Activated CD8-positive, alpha-beta memory T cell treated with anti-CD3 and anti-CD28 coated beads, Interleukin-2, amount 50 U/mL, for 1 hour (primary cell): ENCODE measurements around the gene SLC2A5.
"Not testable (repeated sequence)": the region's sequence is repeated elsewhere in the genome, so short reads cannot be mapped to it uniquely, and the experiment has no call there.

ENCODE experiments used
- DNase-seq: peaks from one replicate; pipeline ENCODE4 v3.0.0-alpha.2; 2020; ENCODE audit errors: extremely low read depth

Gene SLC2A5, protein sequence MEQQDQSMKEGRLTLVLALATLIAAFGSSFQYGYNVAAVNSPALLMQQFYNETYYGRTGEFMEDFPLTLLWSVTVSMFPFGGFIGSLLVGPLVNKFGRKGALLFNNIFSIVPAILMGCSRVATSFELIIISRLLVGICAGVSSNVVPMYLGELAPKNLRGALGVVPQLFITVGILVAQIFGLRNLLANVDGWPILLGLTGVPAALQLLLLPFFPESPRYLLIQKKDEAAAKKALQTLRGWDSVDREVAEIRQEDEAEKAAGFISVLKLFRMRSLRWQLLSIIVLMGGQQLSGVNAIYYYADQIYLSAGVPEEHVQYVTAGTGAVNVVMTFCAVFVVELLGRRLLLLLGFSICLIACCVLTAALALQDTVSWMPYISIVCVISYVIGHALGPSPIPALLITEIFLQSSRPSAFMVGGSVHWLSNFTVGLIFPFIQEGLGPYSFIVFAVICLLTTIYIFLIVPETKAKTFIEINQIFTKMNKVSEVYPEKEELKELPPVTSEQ

DNA sequence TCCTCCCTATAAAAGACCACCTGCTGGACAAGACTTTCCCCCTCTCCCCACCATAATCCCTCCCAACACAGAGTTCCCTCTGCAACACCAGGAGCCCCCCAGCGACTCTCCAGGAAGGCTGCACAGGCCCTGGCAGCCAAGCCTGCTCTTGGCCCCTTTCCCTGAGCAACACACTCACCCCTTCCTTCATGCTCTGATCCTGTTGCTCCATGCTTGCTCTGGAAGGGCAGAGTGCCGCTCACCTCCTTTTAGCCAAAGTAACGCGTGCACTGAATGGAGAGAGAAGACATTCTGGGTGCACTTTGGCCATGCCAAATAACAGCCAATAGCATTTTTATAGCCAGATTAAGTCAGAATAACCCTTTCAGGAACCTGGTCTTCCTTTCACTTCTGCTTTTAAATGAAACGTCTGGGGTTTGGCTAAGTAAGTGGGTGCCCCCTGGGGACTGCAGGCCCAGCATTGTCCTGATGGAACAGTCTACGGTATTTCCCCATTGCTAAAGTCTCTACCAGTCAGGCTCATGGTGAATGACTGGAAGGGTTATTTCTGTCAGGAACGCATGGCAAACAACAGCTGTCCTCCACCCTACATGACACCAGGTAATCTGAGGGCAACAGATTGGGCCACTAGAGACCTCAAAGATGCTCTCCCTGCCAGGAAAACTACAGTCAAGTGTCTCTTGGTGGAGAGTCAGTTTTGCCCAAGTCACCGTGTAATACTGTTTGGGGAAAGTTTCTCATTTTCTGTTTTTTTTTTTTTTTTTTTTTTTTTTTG is at the start of gene SLC2A5:
Gene SLC2A5 (minus strand): TSS at position 310 of the 775 bp plus-strand sequence. CDS start 99 bp downstream, at position 211.
- no peak for DNase-seq

DNA sequence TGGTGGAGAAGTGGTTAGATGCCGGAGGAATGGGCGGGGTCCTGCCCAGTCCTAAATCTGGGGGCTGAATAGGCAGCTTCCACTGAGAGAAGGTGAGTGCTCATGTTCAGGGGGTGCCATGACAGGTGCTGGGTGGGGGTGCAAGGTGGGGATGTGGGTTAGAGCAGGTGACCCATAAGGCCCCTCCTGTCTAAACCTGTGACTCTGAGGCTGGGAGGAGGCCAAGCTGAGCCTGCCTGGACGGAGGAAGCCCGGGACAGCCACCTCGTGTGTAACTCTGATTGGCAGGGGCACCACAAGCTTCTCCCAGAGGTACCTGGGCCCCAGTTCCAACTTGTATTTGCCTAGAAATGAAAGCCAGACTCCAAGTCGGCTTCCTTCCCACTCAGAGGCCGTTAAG is 48.8 kb upstream of the SLC2A5 start:
- DNase-seq, result no peak

DNA sequence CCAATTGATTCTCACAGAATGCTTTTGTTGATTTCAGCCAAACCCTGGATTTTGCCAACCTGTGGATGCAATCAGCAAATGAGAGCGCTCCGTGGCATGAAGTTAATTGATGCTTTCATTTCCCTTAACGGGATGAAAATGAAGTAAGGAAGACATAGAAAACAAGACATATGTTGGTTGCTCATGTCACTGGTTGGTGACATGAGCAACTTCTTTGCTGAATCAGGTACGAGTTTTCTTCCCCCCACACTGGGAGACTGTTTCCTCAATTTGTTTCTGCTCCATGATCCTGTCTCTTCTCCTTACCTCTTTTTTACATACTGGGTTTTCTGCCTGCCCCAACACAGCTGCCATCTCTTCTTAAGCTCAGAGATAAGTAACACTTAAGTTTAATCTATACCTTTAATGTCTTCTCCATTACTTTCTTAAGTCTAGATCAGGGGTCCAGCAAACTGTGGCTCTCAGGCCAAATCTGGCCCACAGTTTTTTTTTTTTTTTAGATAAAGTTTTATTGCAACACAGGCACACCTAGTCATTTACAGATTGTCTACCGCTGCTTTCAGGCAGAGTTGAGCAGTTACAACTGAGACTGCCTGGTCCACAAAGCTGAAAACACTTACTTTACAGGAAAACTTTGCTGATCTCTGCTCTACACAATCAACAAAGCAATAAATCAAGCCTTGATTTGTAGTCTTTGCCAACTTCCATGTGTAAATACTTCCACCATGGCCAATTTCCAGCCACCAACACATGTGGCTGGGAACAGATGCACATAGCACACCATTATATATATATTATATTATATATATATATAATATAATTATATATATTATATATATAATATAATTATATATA is 46.1 kb upstream of the SLC2A5 start:
- DNase-seq, result no peak

DNA sequence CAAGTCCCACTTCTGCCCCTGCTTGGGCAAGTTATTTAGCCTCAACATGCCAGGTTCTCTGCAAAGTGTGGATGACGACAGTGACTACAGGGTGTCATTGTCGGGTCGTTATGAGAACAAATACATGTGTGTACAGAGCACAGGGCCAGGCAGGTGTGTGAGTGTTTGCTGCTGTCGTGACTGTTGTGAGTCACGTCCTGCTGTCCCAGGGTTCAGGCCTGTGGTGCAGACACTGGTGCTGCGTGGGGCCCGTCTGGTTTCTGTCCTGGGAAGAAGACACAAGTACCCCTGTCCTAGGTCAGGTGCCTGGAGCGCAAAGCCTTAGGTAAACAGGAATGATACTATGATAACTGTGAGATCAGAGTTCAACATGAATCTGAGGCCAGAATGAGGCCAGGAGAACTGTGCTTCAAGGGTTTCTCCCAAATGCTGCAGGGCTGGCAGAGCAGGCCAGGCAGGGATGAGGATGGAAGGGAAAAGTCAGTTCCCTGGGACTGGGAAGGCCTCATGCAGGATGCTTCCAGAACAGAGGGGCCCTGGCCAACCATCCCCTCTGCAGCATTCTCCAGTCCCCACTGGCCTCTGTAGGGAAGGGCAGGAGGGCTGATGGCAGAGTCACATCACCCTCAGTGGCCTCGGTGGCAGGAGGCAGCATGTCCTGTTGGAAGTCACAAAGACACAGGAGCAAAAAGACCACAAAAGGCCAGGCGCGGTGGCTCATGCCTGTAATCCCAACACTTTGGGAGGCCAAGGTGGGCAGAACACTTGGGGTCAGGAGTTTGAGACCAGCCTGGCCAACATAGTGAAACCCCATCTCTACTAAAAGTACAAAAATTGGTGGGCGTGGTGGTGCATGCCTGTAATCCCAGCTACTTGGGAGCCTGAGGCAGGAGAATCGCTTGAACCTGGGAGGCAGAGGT is 43.8 kb upstream of the SLC2A5 start:
- no peak for DNase-seq

DNA sequence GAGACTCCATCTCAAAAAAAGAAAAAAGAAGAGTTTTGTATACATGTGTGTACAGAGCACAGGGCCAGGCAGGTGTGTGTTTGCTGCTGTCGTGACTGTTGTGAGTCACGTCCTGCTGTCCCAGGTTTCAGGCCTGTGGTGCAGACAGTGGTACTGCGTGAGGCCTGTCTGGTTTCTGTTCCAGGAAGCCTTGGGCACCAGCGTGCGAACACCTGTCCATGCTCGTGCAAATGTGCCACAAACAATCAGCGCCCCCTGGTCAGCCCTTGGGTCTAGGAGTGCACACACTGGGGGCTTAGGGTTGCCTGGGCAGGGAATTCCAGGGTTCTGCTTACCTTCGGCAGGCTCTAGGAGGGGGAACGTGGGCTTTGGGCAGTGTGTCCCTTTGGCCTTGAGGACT is 42.5 kb upstream of the SLC2A5 start:
- DNase-seq, result no peak

DNA sequence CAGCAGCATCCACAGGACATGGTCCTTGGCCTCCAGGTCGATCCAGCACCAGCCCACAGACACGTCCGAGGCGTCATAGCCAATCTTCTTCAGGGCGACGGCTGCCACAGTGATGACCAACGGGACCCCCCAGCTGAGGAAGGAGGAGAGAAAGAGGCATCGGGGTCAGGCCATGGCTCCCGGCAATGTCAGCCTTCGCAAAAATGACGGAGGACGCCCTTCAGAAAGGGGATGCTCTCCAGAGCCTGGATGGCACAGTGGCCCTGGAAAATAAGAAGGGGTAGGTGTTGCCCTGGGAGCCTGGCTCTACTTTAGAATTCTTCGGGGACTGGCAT is 41.9 kb upstream of the SLC2A5 start:
- DNase-seq, result no peak

DNA sequence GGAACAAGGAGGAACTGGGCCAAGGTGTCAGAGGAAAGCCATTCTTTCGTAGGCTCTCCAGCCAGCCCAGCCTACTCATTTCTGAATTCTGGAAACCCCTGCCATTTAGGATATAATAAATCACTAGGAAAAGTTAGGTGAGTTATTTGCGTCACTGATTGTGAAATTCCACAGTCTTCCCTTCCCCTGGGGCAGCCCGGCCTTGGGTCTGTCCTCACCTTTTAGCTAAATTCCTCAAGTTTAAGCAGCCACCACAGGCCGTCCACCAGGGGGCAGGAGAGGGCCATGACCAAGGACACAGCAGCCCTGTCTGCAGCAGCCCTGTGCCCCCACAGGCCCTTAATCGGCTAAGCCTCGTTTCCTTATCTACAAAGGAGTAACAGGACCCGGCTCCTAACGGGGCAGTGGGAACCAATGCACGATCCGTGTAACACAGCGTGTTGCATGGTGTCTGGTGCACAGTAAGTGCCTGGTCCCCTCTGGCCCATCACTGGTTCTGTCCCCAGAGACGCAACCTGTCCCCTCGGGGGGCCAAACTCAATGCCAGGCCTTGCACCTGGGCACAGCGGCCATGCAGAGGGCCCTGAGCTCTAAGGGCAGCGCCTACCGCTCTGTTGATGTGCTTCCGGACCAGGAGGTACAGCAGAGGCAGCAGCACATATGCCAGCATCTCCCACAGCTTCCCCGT is 41.4 kb upstream of the SLC2A5 start:
- peak; percentile 72 for DNase-seq

DNA sequence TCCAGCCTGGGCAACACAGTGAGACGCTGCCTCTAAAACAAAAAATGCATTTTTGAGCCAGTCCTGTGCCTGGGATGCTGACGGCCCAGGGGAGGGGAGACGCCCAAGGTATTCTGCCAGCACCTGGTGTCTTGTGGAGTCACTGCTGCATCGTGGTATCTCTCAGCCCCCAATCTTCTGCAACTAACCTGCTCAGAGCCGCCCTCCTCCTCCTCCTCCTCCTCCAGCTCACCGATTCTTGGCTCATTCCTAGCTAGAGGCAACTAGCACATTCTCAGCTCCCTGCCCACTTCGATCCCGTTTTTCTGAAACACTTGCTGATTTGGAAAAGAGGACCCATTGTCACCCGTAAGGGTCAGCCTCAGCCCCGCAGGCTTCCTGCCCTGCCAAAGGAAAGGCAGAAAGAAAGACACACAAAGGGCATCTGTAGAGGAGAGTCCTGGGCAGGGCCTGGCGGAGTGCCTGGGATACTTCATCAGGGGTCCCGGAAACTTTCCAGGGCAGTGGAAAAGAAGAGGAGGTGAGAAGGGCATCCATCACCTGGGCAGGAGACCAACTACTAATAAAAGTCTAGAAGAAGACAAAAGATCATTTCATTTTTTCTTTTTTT is 38.7 kb upstream of the SLC2A5 start:
- DNase-seq, result no peak

DNA sequence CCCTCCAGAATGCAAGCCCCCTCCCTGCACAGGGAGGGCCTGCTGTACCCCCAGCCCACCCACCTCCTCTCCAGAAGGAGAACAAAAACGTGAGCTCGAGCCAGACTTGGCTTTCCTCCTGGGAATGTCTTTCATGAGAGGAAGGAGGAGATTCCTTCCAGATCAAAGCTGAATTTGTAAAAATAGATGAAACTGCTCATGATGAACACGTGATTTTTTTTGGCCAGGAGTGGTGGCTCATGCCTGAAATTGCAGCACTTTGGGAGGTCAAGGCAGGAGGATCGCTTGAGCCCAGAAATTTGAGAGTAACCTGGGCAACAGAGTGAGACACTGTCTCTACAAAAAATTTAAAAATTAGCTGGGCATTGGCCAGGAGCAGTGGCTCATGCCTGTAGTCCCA is 37.7 kb upstream of the SLC2A5 start:
- no peak for DNase-seq

DNA sequence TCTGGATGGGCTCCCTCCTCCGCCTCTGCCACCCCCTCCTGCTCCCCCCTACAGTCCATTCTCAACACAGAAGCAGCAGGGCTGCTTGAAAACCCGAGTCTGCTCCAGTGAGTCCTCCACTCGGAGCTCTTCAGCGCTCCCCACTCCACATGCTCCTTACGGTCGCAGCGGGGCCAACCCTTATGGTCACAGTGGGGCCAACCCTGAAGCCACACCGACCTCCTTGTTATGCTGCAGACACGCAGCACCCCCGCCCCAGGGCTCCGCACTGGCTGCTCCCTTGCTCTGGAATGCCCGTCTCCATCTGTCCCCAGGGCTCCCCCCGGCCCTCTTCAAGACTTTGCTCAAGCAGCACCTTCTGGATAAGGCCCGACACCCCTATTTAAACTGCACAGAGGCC is 36.9 kb upstream of the SLC2A5 start:
- DNase-seq, result no peak

DNA sequence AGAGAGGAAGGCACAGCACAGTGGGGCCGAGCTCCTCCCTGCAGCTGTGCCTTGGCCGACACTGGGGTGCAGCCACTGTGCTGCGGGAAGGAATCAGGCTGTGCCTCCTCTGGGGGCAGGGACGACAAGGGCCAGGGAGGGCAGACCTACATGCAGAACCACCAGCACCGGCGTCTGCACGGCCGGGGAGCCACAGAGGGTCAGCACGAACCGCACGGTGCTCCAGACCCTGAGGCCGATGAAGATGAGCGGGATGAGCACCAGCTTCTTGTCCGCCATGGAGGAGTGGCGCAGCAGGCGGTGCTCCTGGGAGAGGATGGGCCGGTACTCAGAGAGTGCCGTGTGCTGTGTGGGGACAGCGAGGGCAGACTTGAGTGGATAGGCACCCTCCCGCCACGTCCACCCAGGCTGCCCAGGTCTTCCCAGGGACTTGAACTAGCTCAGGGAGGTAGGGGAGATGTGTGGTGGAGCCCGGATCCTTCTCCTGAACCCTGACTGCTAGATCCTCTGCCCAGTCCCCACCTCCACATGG is 36.0 kb upstream of the SLC2A5 start:
- DNase-seq, result no peak

DNA sequence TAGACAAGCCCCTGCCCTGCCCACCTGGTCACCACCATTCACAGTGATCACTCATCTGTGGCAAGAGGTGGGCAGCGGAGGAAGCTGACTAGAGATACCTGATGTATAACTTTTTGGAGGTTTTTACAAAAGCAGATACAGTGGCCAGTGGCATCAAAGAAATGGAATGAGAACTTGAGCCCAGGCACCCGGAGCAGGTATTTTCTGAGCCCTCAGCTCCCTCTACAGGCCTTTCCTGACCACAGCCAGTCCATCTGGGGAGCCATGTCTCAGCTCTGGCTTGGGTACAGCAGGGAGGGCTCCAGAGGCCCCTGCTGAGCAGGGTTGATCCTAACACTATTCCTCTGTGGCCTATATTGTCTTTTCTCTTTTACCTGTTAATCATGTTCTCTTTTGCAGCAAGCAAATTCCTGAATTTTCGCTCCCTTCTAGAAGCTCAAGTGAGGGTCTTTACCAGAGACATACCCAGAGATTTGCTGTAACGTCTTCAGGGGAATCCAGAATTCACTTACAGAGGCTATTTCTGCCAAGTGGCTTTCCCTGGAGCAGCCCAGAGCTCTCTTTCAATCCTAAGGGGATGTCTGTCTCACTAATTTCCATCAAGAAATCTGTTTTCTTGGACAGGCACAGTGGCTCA is 32.2 kb upstream of the SLC2A5 start:
- DNase-seq, result no peak

DNA sequence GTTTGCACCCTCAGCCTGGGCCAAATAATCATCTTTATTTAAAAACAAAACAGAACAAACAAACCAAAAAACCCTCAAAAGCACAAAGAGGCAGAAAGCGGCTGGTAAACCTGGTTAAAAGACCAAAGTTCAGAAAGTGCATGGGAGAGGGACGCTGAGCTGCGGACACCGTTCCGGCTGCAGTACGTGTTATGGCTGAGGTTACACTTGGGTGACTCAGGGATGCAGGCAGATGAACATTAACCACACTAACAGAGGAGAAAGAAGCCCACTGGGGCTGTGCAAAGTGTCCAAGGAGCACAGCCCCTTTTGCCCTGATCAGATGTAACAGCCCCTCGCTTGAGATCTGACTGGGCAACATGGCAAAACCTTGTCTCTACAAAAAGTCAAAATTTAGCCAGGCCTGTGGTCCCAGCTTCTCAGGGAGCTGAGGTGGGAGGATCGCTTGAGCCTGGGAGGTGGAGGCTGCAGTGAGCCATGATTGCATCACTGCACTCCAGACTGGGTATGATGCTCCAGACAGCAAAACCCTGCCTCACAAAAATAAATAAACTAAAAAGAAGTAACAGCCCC is 31.1 kb upstream of the SLC2A5 start:
- no peak for DNase-seq

DNA sequence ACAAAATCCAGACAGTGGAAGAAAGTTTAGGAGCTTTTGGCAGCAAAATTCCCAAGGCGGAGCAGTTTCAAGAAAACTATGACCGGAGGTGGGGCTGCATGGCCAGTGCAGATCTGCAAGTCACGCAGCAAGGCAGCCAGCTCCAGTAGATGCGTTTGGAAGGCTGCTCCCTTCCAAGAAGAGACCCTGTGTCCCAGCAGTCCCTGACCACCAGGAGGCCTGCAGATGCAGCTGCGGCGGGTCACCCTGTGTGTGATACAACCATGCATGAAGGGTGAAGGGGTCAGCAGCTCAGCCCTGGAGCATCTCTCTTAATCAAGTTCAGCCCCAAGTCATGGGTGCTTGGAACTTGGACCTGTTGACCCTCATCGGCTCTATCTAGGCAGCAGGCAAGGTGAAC is 30.1 kb upstream of the SLC2A5 start:
- no peak for DNase-seq

DNA sequence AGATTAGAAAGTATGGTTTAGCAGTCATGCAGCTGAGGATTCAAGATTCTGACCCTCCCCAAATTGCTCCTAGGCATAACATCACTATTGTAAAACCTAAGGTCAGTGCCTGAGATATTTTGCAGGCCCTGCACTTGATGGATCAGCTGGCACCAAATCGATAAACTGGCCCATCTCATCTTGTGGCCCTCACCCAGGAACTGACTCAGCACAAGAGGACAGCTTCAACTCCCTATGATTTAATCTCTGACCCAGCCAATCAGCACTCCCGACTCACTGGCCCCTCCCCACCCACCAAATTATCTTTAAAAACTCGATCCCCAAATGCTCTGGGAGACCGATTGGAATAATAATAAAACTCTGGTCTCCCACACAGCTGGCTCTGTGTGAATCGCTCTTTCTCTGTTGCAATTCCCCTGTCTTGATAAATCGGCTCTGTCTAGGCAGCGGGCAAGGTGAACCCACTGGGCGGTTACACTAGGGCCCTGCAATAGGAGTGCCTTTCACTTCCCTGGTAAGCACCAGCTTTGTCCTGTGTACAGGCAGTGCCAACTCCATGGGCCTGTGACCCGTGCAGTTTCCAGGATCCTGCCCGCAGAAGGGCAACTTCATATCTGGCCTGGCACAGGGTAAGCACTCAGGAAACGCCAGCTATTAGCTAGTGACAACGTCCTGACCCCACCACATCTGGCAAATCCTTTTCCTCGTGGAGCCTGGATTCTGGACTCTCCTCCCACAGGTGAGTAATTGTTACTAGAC is 28.7 kb upstream of the SLC2A5 start:
- no peak for DNase-seq

DNA sequence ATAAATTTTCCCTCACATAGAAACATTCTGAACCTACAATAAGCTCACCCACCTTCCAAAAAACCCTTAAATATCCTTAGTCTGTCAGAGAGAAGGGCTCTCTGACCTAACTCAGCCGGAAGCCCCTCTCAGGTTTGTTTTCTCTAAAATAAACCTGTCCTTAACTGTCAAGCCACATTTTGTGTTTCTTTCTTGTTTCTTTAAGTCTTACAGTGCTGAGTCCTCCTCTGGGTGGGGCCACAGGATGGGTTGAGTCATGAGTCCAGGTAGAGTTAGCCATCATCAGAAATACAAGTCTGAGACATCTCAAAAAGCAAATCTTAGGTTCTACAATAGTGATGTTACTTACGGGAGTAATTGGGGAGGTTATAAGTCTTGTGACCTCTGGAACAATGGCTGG is 26.4 kb upstream of the SLC2A5 start:
- DNase-seq, result no peak

DNA sequence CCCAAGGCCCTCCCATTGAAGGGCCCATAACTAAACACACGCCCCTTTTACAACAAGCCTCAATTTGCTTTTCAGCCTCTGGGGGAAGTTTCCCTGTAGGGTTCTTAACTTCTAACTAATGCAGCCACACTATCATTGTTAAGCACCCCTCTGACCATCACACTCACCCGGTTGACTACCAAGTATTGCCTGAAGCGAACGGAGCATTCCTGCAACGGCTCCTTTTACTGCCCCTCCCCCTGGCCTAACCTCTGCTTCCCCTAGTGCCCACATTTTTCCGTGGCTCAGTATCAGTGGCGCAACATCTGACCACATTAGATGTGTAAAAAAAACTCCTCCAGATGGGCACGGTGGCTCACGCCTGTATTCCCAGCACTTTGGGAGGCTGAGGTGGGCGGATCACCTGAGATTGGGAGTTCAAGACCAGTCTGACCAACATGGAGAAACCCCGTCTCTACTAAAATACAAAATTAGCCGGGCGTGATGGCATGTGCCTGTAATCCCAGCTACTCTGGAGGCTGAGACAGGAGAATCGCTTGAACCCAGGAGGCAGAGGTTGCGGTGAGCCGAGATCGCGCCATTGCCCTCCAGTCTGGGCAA is 24.7 kb upstream of the SLC2A5 start:
- not testable (repeated sequence) for DNase-seq

DNA sequence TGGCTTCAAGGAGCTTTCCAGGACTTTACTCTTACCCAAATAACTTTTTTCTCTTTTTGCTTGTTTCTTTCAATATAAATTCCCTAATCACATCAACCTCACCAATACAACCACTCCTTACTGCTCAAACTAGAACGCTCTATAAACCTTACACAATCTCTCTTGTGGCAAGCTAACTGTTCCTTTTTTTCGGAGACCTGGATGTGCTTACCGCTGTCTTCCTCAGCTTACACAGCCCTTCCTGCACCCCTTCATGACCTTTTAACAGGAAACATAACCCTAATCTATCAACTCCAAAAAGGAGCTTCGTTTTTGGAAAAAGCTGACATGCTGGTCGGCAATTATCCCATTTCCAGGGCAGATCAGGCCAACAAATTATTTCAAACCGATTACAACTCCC is 24.1 kb upstream of the SLC2A5 start:
- no peak for DNase-seq
